ENCODE measurements around the gene SLC25A46.
"Not testable (repeated sequence)": the region's sequence is repeated elsewhere in the genome, so short reads cannot be mapped to it uniquely, and the experiment has no call there.

Gene SLC25A46

GRCh38 chr5:110707260-110707844, 31.5 kb upstream of the SLC25A46 start:
- Histone ChIP-seq H3K9me3 (ENCODE audit: control extremely low read depth in 1 of 5, control insufficient read depth in 4 of 5, insufficient read depth in 2 of 5, low read depth in 1 of 5, low read length in 4 of 5) (peaks cover 0 to 3% (median 0%) of the 10 kb centered on the region in 5 experiments), H3K27me3 (replicated peaks in 2 of 5; ENCODE audit: control insufficient read depth in 4 of 5, insufficient read depth in 5 of 5, low read length in 4 of 5) (no peaks in the 10 kb centered on the region), H3K4me1 (ENCODE audit: control extremely low read depth in 1 of 4, control insufficient read depth in 4 of 4, insufficient read depth in 4 of 4, low read length in 3 of 4) (no peaks in the 10 kb centered on the region), H3K36me3 (ENCODE audit: control insufficient read depth in 4 of 4, insufficient read depth in 4 of 4, low read length in 3 of 4) (no peaks in the 10 kb centered on the region), H3K27ac (ENCODE audit: insufficient read depth in 1 of 2, low read depth in 1 of 2, low read length in 2 of 2, poor library complexity in 1 of 2, severe bottlenecking in 2 of 2) (no peak overlapping the region), H3K4me3 (ENCODE audit: control insufficient read depth in 1 of 7, extremely low read depth in 1 of 7, insufficient read depth in 4 of 7, low read depth in 2 of 7, low read length in 6 of 7) (no peak overlapping the region)
- ChIA-PET POLR2A (no interaction called here), CTCF (no interaction called here)
- no peak for DNase-seq
- WGBS (ENCODE audit: insufficient coverage), result 64% methylated on average over 1 of the region's 3 CpGs

- ChIA-PET CTCF (interaction anchor here (0.7 kb wide), 1 partner anchor 8 kb away, joined by 4 read pairs; no protein-coding TSS in a partner anchor), POLR2A (no interaction called here)
- Histone ChIP-seq H3K36me3 (ENCODE audit: control insufficient read depth in 4 of 4, insufficient read depth in 4 of 4, low read length in 3 of 4) (no peaks in the 10 kb centered on the region), H3K27ac (ENCODE audit: insufficient read depth in 1 of 2, low read depth in 1 of 2, low read length in 2 of 2, poor library complexity in 1 of 2, severe bottlenecking in 2 of 2) (no peak overlapping the region), H3K4me3 (ENCODE audit: control insufficient read depth in 1 of 7, extremely low read depth in 1 of 7, insufficient read depth in 4 of 7, low read depth in 2 of 7, low read length in 6 of 7) (no peak overlapping the region), H3K27me3 (replicated peaks in 2 of 5; ENCODE audit: control insufficient read depth in 4 of 5, insufficient read depth in 5 of 5, low read length in 4 of 5) (no peaks in the 10 kb centered on the region), H3K9me3 (ENCODE audit: control extremely low read depth in 1 of 5, control insufficient read depth in 4 of 5, insufficient read depth in 2 of 5, low read depth in 1 of 5, low read length in 4 of 5) (no peaks in the 10 kb centered on the region), H3K4me1 (ENCODE audit: control extremely low read depth in 1 of 4, control insufficient read depth in 4 of 4, insufficient read depth in 4 of 4, low read length in 3 of 4) (no peaks in the 10 kb centered on the region)
- WGBS (ENCODE audit: insufficient coverage), result 89% methylated on average over 1 of the region's 5 CpGs
- no peak for DNase-seq
Observed at GRCh38 chr5:110716247-110717245, 22.3 kb upstream of the SLC25A46 start.

- DNase-seq, result no peak
- H3K27me3 ChIP-seq (replicated peaks in 2 of 5; ENCODE audit: control insufficient read depth in 4 of 5, insufficient read depth in 5 of 5, low read length in 4 of 5), result no peaks in the 10 kb centered on the region
- 100% methylated on average over 1 of the region's 2 CpGs for WGBS (ENCODE audit: insufficient coverage)
- H3K4me3 ChIP-seq (ENCODE audit: control insufficient read depth in 1 of 7, extremely low read depth in 1 of 7, insufficient read depth in 4 of 7, low read depth in 2 of 7, low read length in 6 of 7), result no peak overlapping the region
- no peaks in the 10 kb centered on the region for H3K9me3 ChIP-seq (ENCODE audit: control extremely low read depth in 1 of 5, control insufficient read depth in 4 of 5, insufficient read depth in 2 of 5, low read depth in 1 of 5, low read length in 4 of 5)
- no peaks in the 10 kb centered on the region for H3K36me3 ChIP-seq (ENCODE audit: control insufficient read depth in 4 of 4, insufficient read depth in 4 of 4, low read length in 3 of 4)
- no peaks in the 10 kb centered on the region for H3K4me1 ChIP-seq (ENCODE audit: control extremely low read depth in 1 of 4, control insufficient read depth in 4 of 4, insufficient read depth in 4 of 4, low read length in 3 of 4)
- H3K27ac ChIP-seq (ENCODE audit: insufficient read depth in 1 of 2, low read depth in 1 of 2, low read length in 2 of 2, poor library complexity in 1 of 2, severe bottlenecking in 2 of 2), result no peak overlapping the region
- POLR2A ChIA-PET, result no interaction called here
- CTCF ChIA-PET, result no interaction called here
Observed at GRCh38 chr5:110718311-110718710, 20.5 kb upstream of the SLC25A46 start.

GRCh38 chr5:110726249-110727024, 12.4 kb upstream of the SLC25A46 start, which contains the start of gene TMEM232:
Gene TMEM232, minus strand, starts transcription at chr5:110726671. Its CDS starts 59,319 bp downstream, at chr5:110667352.
- ChIA-PET POLR2A (no interaction called here), CTCF (interaction anchor here (0.6 kb wide), 1 partner anchor 11 kb away, joined by 3 read pairs; no protein-coding TSS in a partner anchor)
- H3K27ac ChIP-seq (ENCODE audit: insufficient read depth in 1 of 2, low read depth in 1 of 2, low read length in 2 of 2, poor library complexity in 1 of 2, severe bottlenecking in 2 of 2), result peak within 1 kb of the TSS in 1 of 2 experiments; percentile 51
- H3K27me3 ChIP-seq (replicated peaks in 2 of 5; ENCODE audit: control insufficient read depth in 4 of 5, insufficient read depth in 5 of 5, low read length in 4 of 5), result no peaks in the 10 kb centered on the region
- peak within 1 kb of the TSS in 6 of 7 experiments; percentile 59 to 79 (median 64) for H3K4me3 ChIP-seq (ENCODE audit: control insufficient read depth in 1 of 7, extremely low read depth in 1 of 7, insufficient read depth in 4 of 7, low read depth in 2 of 7, low read length in 6 of 7)
- H3K36me3 ChIP-seq (ENCODE audit: control insufficient read depth in 4 of 4, insufficient read depth in 4 of 4, low read length in 3 of 4), result no peaks in the 10 kb centered on the region
- H3K9me3 ChIP-seq (ENCODE audit: control extremely low read depth in 1 of 5, control insufficient read depth in 4 of 5, insufficient read depth in 2 of 5, low read depth in 1 of 5, low read length in 4 of 5), result no peaks in the 10 kb centered on the region
- peak; percentile 82 to 90 (median 87) for DNase-seq
- WGBS (ENCODE audit: insufficient coverage), result 40% methylated on average over 6 of the region's 17 CpGs
- H3K4me1 ChIP-seq (ENCODE audit: control extremely low read depth in 1 of 4, control insufficient read depth in 4 of 4, insufficient read depth in 4 of 4, low read length in 3 of 4), result peaks cover 0 to 3% (median 1%) of the 10 kb centered on the region in 4 experiments

GRCh38 chr5:110727025-110727314, 11.8 kb upstream of the SLC25A46 start:
- no peaks in the 10 kb centered on the region for H3K36me3 ChIP-seq (ENCODE audit: control insufficient read depth in 4 of 4, insufficient read depth in 4 of 4, low read length in 3 of 4)
- H3K4me3 ChIP-seq (ENCODE audit: control insufficient read depth in 1 of 7, extremely low read depth in 1 of 7, insufficient read depth in 4 of 7, low read depth in 2 of 7, low read length in 6 of 7), result peak overlapping the region in 6 of 7 experiments; percentile 59 to 79 (median 64)
- peak overlapping the region in 1 of 2 experiments; percentile 51 for H3K27ac ChIP-seq (ENCODE audit: insufficient read depth in 1 of 2, low read depth in 1 of 2, low read length in 2 of 2, poor library complexity in 1 of 2, severe bottlenecking in 2 of 2)
- ChIA-PET CTCF (no interaction called here), POLR2A (no interaction called here)
- H3K9me3 ChIP-seq (ENCODE audit: control extremely low read depth in 1 of 5, control insufficient read depth in 4 of 5, insufficient read depth in 2 of 5, low read depth in 1 of 5, low read length in 4 of 5), result no peaks in the 10 kb centered on the region
- DNase-seq, result no peak
- H3K4me1 ChIP-seq (ENCODE audit: control extremely low read depth in 1 of 4, control insufficient read depth in 4 of 4, insufficient read depth in 4 of 4, low read length in 3 of 4), result peaks cover 0 to 3% (median 1%) of the 10 kb centered on the region in 4 experiments
- H3K27me3 ChIP-seq (replicated peaks in 2 of 5; ENCODE audit: control insufficient read depth in 4 of 5, insufficient read depth in 5 of 5, low read length in 4 of 5), result no peaks in the 10 kb centered on the region
- WGBS (ENCODE audit: insufficient coverage), result 20% methylated on average over 1 of the region's 5 CpGs

- H3K9me3 ChIP-seq (ENCODE audit: control extremely low read depth in 1 of 5, control insufficient read depth in 4 of 5, insufficient read depth in 2 of 5, low read depth in 1 of 5, low read length in 4 of 5); POLR2A ChIA-PET; H3K36me3 ChIP-seq (ENCODE audit: control insufficient read depth in 4 of 4, insufficient read depth in 4 of 4, low read length in 3 of 4); H3K4me1 ChIP-seq (ENCODE audit: control extremely low read depth in 1 of 4, control insufficient read depth in 4 of 4, insufficient read depth in 4 of 4, low read length in 3 of 4); H3K27me3 ChIP-seq (replicated peaks in 2 of 5; ENCODE audit: control insufficient read depth in 4 of 5, insufficient read depth in 5 of 5, low read length in 4 of 5); H3K27ac ChIP-seq (ENCODE audit: insufficient read depth in 1 of 2, low read depth in 1 of 2, low read length in 2 of 2, poor library complexity in 1 of 2, severe bottlenecking in 2 of 2); H3K4me3 ChIP-seq (ENCODE audit: control insufficient read depth in 1 of 7, extremely low read depth in 1 of 7, insufficient read depth in 4 of 7, low read depth in 2 of 7, low read length in 6 of 7); CTCF ChIA-PET; DNase-seq: not testable (repeated sequence)
- 100% methylated on average over 2 of the region's 2 CpGs for WGBS (ENCODE audit: insufficient coverage)
Observed at GRCh38 chr5:110731499-110731898, 7.3 kb upstream of the SLC25A46 start.

Measured in common myeloid progenitor, CD34-positive (primary cell).